B cell (primary cell): Measurements from ENCODE around the gene FUT6. TPM values are rescaled to one million over a fixed set of nuclear protein-coding genes. Genes with fewer than 3 reads are reported as not detected.

Experiments used
- ATAC-seq: fragments of 200-7000 bp; cut with Tn5 transposase; one replicate; pipeline ENCODE4 v1.10.0; 2021; ENCODE audit warnings: low read depth, mild to moderate bottlenecking, moderate number of reproducible peaks, moderate library complexity
- CTCF ChIA-PET: fragments of 350-600 bp; sonication (Branson Sonifier 250); formaldehyde crosslinking; loops from one replicate; lab custom pipeline; 2021; ENCODE audit warnings: antibody characterized with exemption, inconsistent platforms; lab: Charles Lee
- POLR2A ChIA-PET: fragments of 350-600 bp; sonication (Branson Sonifier 250); formaldehyde crosslinking; loops from one replicate; lab custom pipeline; 2021; ENCODE audit warnings: antibody characterized with exemption; lab: Charles Lee
- DNase-seq: peaks from one replicate; pipeline ENCODE4 v3.0.0; 2013
- H2AFZ ChIP-seq: 2 replicates; pipeline ENCODE4 v1.6.1; 2012; ENCODE audit warnings: mild to moderate bottlenecking, low read depth, low read length; ENCODE audit not compliant: insufficient read depth, poor library complexity, severe bottlenecking
- H3K27ac ChIP-seq, 2 donors: 1 replicate in 1 of 2; 2 replicates in 1 of 2; pipeline ENCODE4 v1.5.1; 2012 to 2013; ENCODE audit warnings: low read length in 2 of 2, mild to moderate bottlenecking in 2 of 2, moderate library complexity in 1 of 2
- H3K27me3 ChIP-seq, 4 experiments: fragments of 200-600 bp in 1 of 4; sonication (generic) in 1 of 4; replicated peaks in 1 of 4; 1 replicate in 2 of 4; 2 replicates in 2 of 4; pipeline versions ENCODE4 v1.6.1 to v1.7.0; 2013 to 2016; ENCODE audit warnings: low read length in 3 of 4, mild to moderate bottlenecking in 2 of 4, mixed read lengths in 1 of 4, moderate library complexity in 1 of 4; ENCODE audit not compliant: insufficient read depth in 4 of 4, control insufficient read depth in 3 of 4; ENCODE audit errors: control extremely low read depth in 1 of 4
- H3K36me3 ChIP-seq, 2 experiments: replicated peaks in 1 of 2; 1 replicate in 1 of 2; 2 replicates in 1 of 2; pipeline versions ENCODE4 v1.6.1 to v1.7.1; 2013; ENCODE audit warnings: low read length in 1 of 2; ENCODE audit not compliant: insufficient read depth in 2 of 2, control insufficient read depth in 1 of 2; ENCODE audit errors: control extremely low read depth in 1 of 2, extremely low read depth in 1 of 2
- H3K4me1 ChIP-seq, 2 donors: fragments of 200-600 bp in 1 of 2; sonication (generic) in 1 of 2; 1 replicate in 1 of 2; 2 replicates in 1 of 2; pipeline versions ENCODE4 v1.5.1 to v1.6.1; 2013 to 2017; ENCODE audit warnings: low read length in 2 of 2; ENCODE audit not compliant: control insufficient read depth in 2 of 2, insufficient read depth in 2 of 2
- H3K4me2 ChIP-seq: replicated peaks from 2 replicates; pipeline ENCODE3; 2012; ENCODE audit warnings: mild to moderate bottlenecking, low read depth, low read length; ENCODE audit not compliant: poor library complexity, severe bottlenecking
- H3K4me3 ChIP-seq, 5 experiments: fragments of 200-600 bp in 1 of 5; sonication (generic) in 1 of 5; 1 replicate in 3 of 5; 2 replicates in 2 of 5; pipeline versions ENCODE4 v1.5.1 to v1.7.0; 2011 to 2016; ENCODE audit warnings: low read length in 4 of 5, mild to moderate bottlenecking in 4 of 5, low read depth in 2 of 5, control low read depth in 1 of 5, moderate library complexity in 1 of 5; ENCODE audit not compliant: insufficient read depth in 1 of 5; ENCODE audit errors: control extremely low read depth in 1 of 5, extremely low read depth in 1 of 5
- H3K79me2 ChIP-seq: fragments of 200-600 bp; sonication (generic); one replicate; pipeline ENCODE4 v1.6.0; 2016; ENCODE audit warnings: low read length; ENCODE audit not compliant: control insufficient read depth, insufficient read depth
- H3K9ac ChIP-seq: fragments of 200-600 bp; sonication (generic); 2 replicates; pipeline ENCODE4 v1.6.1; 2017; ENCODE audit warnings: mild to moderate bottlenecking, low read length, moderate library complexity
- H3K9me3 ChIP-seq, 3 donors: one replicate each; pipeline versions ENCODE4 v1.6.1 to v1.7.1; 2013; ENCODE audit warnings: low read length in 2 of 3; ENCODE audit not compliant: control insufficient read depth in 2 of 3, insufficient read depth in 1 of 3; ENCODE audit errors: control extremely low read depth in 1 of 3
- H4K20me1 ChIP-seq: 2 replicates; pipeline ENCODE4 v1.6.0; 2012; ENCODE audit warnings: mild to moderate bottlenecking, low read length; ENCODE audit not compliant: insufficient read depth, control insufficient read depth, poor library complexity, severe bottlenecking
- H3K27ac Mint-ChIP-seq: one replicate; pipeline ENCODE4 v1.8.0; 2021; ENCODE audit warnings: mixed read lengths
- H3K27me3 Mint-ChIP-seq: one replicate; pipeline ENCODE4 v1.8.0; 2021; ENCODE audit warnings: mixed read lengths
- H3K4me1 Mint-ChIP-seq: one replicate; pipeline ENCODE4 v1.8.0; 2021; ENCODE audit warnings: mixed read lengths
- H3K4me3 Mint-ChIP-seq: one replicate; pipeline ENCODE4 v1.8.0; 2021; ENCODE audit warnings: mixed read lengths
- H3K9me3 Mint-ChIP-seq: one replicate; pipeline ENCODE4 v1.8.0; 2022; ENCODE audit warnings: mixed read lengths; ENCODE audit not compliant: insufficient read depth
- EZH2 ChIP-seq: IDR thresholded peaks from 2 replicates; pipeline ENCODE4 v1.6.1; 2012; ENCODE audit warnings: borderline replicate concordance, low read depth, mild to moderate bottlenecking, moderate library complexity, low read length; ENCODE audit not compliant: insufficient read depth, poor library complexity, severe bottlenecking
- whole genome bisulfite sequencing: methylation state at CpG from one replicate; pipeline ENCODE4 v1.1.5; 2013; ENCODE audit warnings: missing lambda C conversion rate; ENCODE audit not compliant: insufficient coverage; 5-methylcytosine and 5-hydroxymethylcytosine counted together
- intact Hi-C: fragments of 100-400 bp; cut with micrococcal nuclease; formaldehyde crosslinking; loops from one replicate; pipeline ENCODE4 v1.10.0; 2022
- polyA plus RNA-seq: library from polyadenylated mRNA; depleted of rRNA; stranded (reverse); fragments of >200 nt; gene quantifications from 2 replicates; pipeline ENCODE4 v1.2.3, GENCODE V29; 2012
- total RNA-seq, 2 donors: library from RNA; stranded (reverse); fragments of 120-200 nt in 1 of 2; gene quantifications; 1 replicate in 1 of 2; 2 replicates in 1 of 2; pipeline versions ENCODE4 v1.2.3 to v1.2.4, GENCODE V29; 2013 to 2022
- TF ChIP-seq, protein P1 (sequence below): fragments of 200-600 bp; IDR thresholded peaks from one replicate; pipeline ENCODE4 v1.8.0; 2022; ENCODE audit warnings: antibody characterized with exemption, mild to moderate bottlenecking

FUT6 gene
- total and polyA plus RNA-seq, 2 donors (not counting 1 experiment from before 2014, with no cell fraction given) = 0.03 TPM; not detected in 1

- Histone ChIP-seq H3K36me3 (no peaks in the 10 kb centered on the region), H3K9me3 (peaks cover 0 to 45% (median 0%) of the 10 kb centered on the region in 3 donors), H3K27ac (no peak overlapping the region), H3K4me3 (peak overlapping the region in 4 of 5 experiments; percentile 7 to 55 (median 40)), H2AFZ (peak overlapping the region; percentile 59), H3K9ac (peak overlapping the region; percentile 50), H3K4me1 (peaks cover 20 to 27% of the 10 kb centered on the region in 2 donors), H3K79me2 (no peaks in the 10 kb centered on the region), H3K4me2 (peak overlapping the region; percentile 80), H3K27me3 (peaks cover 0 to 70% (median 29%) of the 10 kb centered on the region in 4 experiments), H4K20me1 (no peaks in the 10 kb centered on the region)
- TF ChIP-seq EZH2 = no peak
- TF ChIP-seq, protein P1, sequence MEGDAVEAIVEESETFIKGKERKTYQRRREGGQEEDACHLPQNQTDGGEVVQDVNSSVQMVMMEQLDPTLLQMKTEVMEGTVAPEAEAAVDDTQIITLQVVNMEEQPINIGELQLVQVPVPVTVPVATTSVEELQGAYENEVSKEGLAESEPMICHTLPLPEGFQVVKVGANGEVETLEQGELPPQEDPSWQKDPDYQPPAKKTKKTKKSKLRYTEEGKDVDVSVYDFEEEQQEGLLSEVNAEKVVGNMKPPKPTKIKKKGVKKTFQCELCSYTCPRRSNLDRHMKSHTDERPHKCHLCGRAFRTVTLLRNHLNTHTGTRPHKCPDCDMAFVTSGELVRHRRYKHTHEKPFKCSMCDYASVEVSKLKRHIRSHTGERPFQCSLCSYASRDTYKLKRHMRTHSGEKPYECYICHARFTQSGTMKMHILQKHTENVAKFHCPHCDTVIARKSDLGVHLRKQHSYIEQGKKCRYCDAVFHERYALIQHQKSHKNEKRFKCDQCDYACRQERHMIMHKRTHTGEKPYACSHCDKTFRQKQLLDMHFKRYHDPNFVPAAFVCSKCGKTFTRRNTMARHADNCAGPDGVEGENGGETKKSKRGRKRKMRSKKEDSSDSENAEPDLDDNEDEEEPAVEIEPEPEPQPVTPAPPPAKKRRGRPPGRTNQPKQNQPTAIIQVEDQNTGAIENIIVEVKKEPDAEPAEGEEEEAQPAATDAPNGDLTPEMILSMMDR = no peak
- no peak overlapping the region for H3K27ac Mint-ChIP-seq
- ChIA-PET CTCF (interaction anchor here (1.1 to 2.0 kb wide), 8 partner anchors 9 to 219 kb away, joined by 4 to 16 read pairs (median 8); partner anchors contain the start of genes DUS3L, NDUFA11 and VMAC), POLR2A (interaction anchor here (0.9 kb wide), 2 partner anchors 219 to 1134 kb away, joined by 5 to 6 read pairs; no protein-coding TSS in a partner anchor)
- H3K27me3 Mint-ChIP-seq = peaks cover 29% of the 10 kb centered on the region
- ATAC-seq (no peak), DNase-seq (no peak)
- WGBS = 27% methylated on average over 4 of the region's 8 CpGs
- peaks cover 22% of the 10 kb centered on the region for H3K4me1 Mint-ChIP-seq
- intact Hi-C loops = no loop called here
- H3K9me3 Mint-ChIP-seq = no peaks in the 10 kb centered on the region
- peak overlapping the region; percentile 76 for H3K4me3 Mint-ChIP-seq
Measured at GRCh38 chr19:5803441-5803751, 36.1 kb downstream of the FUT6 start.

- WGBS = 18% methylated on average over 23 of the region's 33 CpGs
Measured at GRCh38 chr19:5801796-5802619, 37.5 kb downstream of the FUT6 start.

More at GRCh38 chr19:5801796-5802619, 37.5 kb downstream of the FUT6 start:
- H3K79me2 ChIP-seq = no peaks in the 10 kb centered on the region
- Mint-ChIP-seq H3K4me1 (peaks cover 22% of the 10 kb centered on the region), H3K27ac (no peak overlapping the region), H3K9me3 (no peaks in the 10 kb centered on the region), H3K27me3 (peaks cover 29% of the 10 kb centered on the region), H3K4me3 (peak overlapping the region; percentile 47)
- no peak for DNase-seq
- ATAC-seq = no peak
- H3K27ac ChIP-seq = no peak overlapping the region
- H3K9me3 ChIP-seq = peaks cover 0 to 45% (median 0%) of the 10 kb centered on the region in 3 donors
- H4K20me1 ChIP-seq = no peaks in the 10 kb centered on the region
- peak overlapping the region; percentile 4 for H3K4me2 ChIP-seq
- peaks cover 0 to 76% (median 29%) of the 10 kb centered on the region in 4 experiments for H3K27me3 ChIP-seq
- TF ChIP-seq, protein P1 = no peak
- TF ChIP-seq EZH2 = no peak
- H2AFZ ChIP-seq = no peak overlapping the region
- intact Hi-C loops = no loop called here
- ChIA-PET POLR2A (no interaction called here), CTCF (no interaction called here)
- no peak overlapping the region for H3K4me3 ChIP-seq
- H3K9ac ChIP-seq = no peak overlapping the region
- no peaks in the 10 kb centered on the region for H3K36me3 ChIP-seq
- H3K4me1 ChIP-seq = peaks cover 20 to 27% of the 10 kb centered on the region in 2 donors
